Keratinocyte (primary cell): ENCODE data around the gene CPEB1. TPM values are rescaled to one million over a fixed set of nuclear protein-coding genes. Genes with fewer than 3 reads are reported as not detected.

Source experiments
- DNase-seq: peaks from one replicate; pipeline ENCODE4 v3.0.0-alpha.2; 2011; ENCODE audit warnings: low read depth, missing footprints, low spot score
- FAIRE-seq: peaks from 2 replicates; lab custom pipeline; 2011; peaks lifted over from hg19 to GRCh38; lab: Jason Lieb, UNC
- H2AFZ ChIP-seq: 2 replicates; pipeline ENCODE4 v1.6.0; 2012; ENCODE audit warnings: low read length, control low read depth, inconsistent platforms; ENCODE audit not compliant: control insufficient read depth
- H3K27ac ChIP-seq: 2 replicates; pipeline ENCODE4 v1.5.1; 2011; ENCODE audit warnings: low read length; ENCODE audit not compliant: control insufficient read depth, insufficient read depth
- H3K27me3 ChIP-seq: 3 replicates; pipeline ENCODE4 v1.6.0; 2011; ENCODE audit warnings: low read length; ENCODE audit not compliant: control insufficient read depth, insufficient read depth; ENCODE audit errors: extremely low read depth
- H3K36me3 ChIP-seq, 2 experiments: 2 replicates in 1 of 2; 3 replicates in 1 of 2; pipeline ENCODE4 v1.5.1; 2011; ENCODE audit warnings: low read length in 2 of 2, mild to moderate bottlenecking in 1 of 2; ENCODE audit not compliant: control insufficient read depth in 2 of 2, insufficient read depth in 2 of 2; ENCODE audit errors: extremely low read depth in 1 of 2
- H3K4me1 ChIP-seq: 3 replicates; pipeline ENCODE4 v1.5.1; 2011; ENCODE audit warnings: low read length; ENCODE audit not compliant: control insufficient read depth, insufficient read depth; ENCODE audit errors: extremely low read depth
- H3K4me2 ChIP-seq: 3 replicates; pipeline ENCODE4 v1.6.0; 2011; ENCODE audit warnings: low read depth, low read length; ENCODE audit not compliant: control insufficient read depth, insufficient read depth; ENCODE audit errors: extremely low read depth
- H3K4me3 ChIP-seq, 3 experiments: fragments of 200-600 bp in 1 of 3; sonication (generic) in 1 of 3; 2 replicates in 2 of 3; 3 replicates in 1 of 3; pipeline ENCODE4 v1.5.1; 2011 to 2016; ENCODE audit warnings: low read length in 3 of 3, mild to moderate bottlenecking in 3 of 3, control low read depth in 2 of 3, inconsistent platforms in 1 of 3, low read depth in 1 of 3, mixed read lengths in 1 of 3, mixed run types in 1 of 3, moderate library complexity in 1 of 3; ENCODE audit not compliant: control insufficient read depth in 2 of 3, insufficient read depth in 2 of 3; ENCODE audit errors: extremely low read depth in 1 of 3
- H3K79me2 ChIP-seq: 2 replicates; pipeline ENCODE4 v1.6.0; 2012; ENCODE audit warnings: low read length; ENCODE audit not compliant: control insufficient read depth, insufficient read depth
- H3K9ac ChIP-seq: 3 replicates; pipeline ENCODE4 v1.6.0; 2011; ENCODE audit warnings: low read length; ENCODE audit not compliant: control insufficient read depth, insufficient read depth; ENCODE audit errors: extremely low read depth
- H3K9me1 ChIP-seq: 3 replicates; pipeline ENCODE4 v1.6.0; 2011; ENCODE audit warnings: low read length; ENCODE audit not compliant: control insufficient read depth, insufficient read depth; ENCODE audit errors: extremely low read depth
- H3K9me3 ChIP-seq: 2 replicates; pipeline ENCODE4 v1.5.1; 2012; ENCODE audit warnings: low read depth, low read length; ENCODE audit not compliant: control insufficient read depth
- H4K20me1 ChIP-seq: 3 replicates; pipeline ENCODE4 v1.6.0; 2011; ENCODE audit warnings: low read length; ENCODE audit not compliant: control insufficient read depth, insufficient read depth; ENCODE audit errors: extremely low read depth
- CTCF ChIP-seq, 3 experiments: IDR thresholded peaks in 1 of 3; conservative IDR thresholded peaks in 1 of 3; optimal IDR thresholded peaks in 1 of 3; 2 replicates in 2 of 3; 3 replicates in 1 of 3; pipeline versions ENCODE3 to v1.5.1; 2011; ENCODE audit warnings: low read length in 3 of 3, mild to moderate bottlenecking in 3 of 3, moderate library complexity in 2 of 3, control low read depth in 1 of 3, inconsistent platforms in 1 of 3; ENCODE audit not compliant: insufficient read depth in 2 of 3; ENCODE audit errors: extremely low read depth in 1 of 3
- EZH2 ChIP-seq: IDR thresholded peaks from one replicate; pipeline ENCODE4 v1.6.1; 2012; ENCODE audit warnings: inconsistent platforms, mild to moderate bottlenecking, low read length, moderate library complexity
- dilution Hi-C: fragments of 300-500 bp; cut with MboI; formaldehyde crosslinking; loops from one replicate; pipeline ENCODE4 v1.7.0; 2020; ENCODE audit warnings: low sequenced_read_pairs; ENCODE audit not compliant: extremely low pct_ligation_motif_present
- polyA plus RNA-seq, 5 experiments: library from polyadenylated mRNA; depleted of rRNA in 3 of 5; stranded (reverse) in 3 of 5; stranded (forward) in 1 of 5; unstranded in 1 of 5; fragments of >200 nt; gene quantifications; 1 replicate in 1 of 5; 2 replicates in 3 of 5; 3 replicates in 1 of 5; pipeline versions ENCODE4 v1.2.1 to v1.2.3, GENCODE V29; 2011 to 2012; ENCODE audit warnings: missing spikeins in 2 of 5, low read depth in 1 of 5, low replicate concordance in 1 of 5

The CPEB1 gene
- polyA plus RNA-seq, 1 donor (not counting 4 experiments of a cell fraction or from before 2014, with no cell fraction given), result 0.16 TPM

DNA sequence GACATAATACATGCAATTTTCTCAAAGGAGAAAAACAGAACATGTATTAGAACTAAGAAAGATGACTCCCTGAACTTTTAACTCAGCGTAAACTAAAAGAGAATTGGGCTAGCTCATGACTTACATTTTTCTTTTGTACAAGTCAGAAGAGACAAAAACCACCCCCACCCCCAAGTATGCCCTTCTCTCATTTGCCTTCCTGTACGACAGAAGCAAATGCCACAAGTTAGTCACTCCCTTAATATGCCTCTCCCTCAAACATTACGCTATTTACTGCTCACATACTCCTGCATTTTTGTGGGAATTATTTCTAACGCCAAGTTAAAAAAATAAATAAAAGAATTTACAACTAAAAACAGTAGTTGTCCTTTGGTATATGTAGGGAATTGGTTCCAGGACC lies 22.0 kb downstream of the CPEB1 start:
- H3K9ac ChIP-seq, result no peak overlapping the region
- no peak overlapping the region for H3K4me3 ChIP-seq
- no peak overlapping the region for H3K4me2 ChIP-seq
- H3K27me3 ChIP-seq, result no peaks in the 10 kb centered on the region
- H3K79me2 ChIP-seq, result no peaks in the 10 kb centered on the region
- no peak for FAIRE-seq
- H4K20me1 ChIP-seq, result no peaks in the 10 kb centered on the region
- no peaks in the 10 kb centered on the region for H3K9me1 ChIP-seq
- TF ChIP-seq CTCF (optimal IDR thresholded peaks at IDR 0.05 in 1 of 3, IDR thresholded peaks at IDR 0.05 in 1 of 3, conservative IDR thresholded peaks at IDR 0.05 in 1 of 3; ENCODE audit: extremely low read depth in 1 of 3, insufficient read depth in 2 of 3, low read length in 3 of 3) (no peak), EZH2 (no peak)
- dilution Hi-C loops, result no loop called here
- H3K4me1 ChIP-seq, result no peaks in the 10 kb centered on the region
- no peak overlapping the region for H2AFZ ChIP-seq
- no peak for DNase-seq
- no peaks in the 10 kb centered on the region for H3K9me3 ChIP-seq
- no peaks in the 10 kb centered on the region for H3K36me3 ChIP-seq
- H3K27ac ChIP-seq, result no peak overlapping the region

DNA sequence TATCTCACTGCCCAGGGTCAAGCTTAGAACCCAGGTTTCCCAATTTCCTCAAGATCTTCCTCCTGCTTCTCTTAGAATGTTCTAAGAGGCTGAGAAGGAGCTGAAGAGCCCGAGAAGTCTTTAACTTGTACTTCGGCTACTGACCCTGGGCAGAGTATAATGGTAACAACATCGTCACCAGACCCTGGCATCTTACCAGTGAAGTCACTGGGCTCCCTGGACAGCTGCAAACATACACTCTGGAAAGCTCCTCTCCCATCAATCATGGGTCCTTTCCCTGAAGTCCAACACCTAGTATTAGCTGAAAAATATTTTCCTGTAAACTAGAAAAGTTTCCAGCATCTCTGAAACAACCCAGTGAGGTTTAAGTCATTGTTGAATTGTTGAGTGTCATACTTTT lies 22.7 kb downstream of the CPEB1 start:
- no peaks in the 10 kb centered on the region for H3K79me2 ChIP-seq
- no peak overlapping the region for H3K4me3 ChIP-seq
- dilution Hi-C loops, result no loop called here
- no peaks in the 10 kb centered on the region for H4K20me1 ChIP-seq
- H3K36me3 ChIP-seq, result no peaks in the 10 kb centered on the region
- no peak overlapping the region for H2AFZ ChIP-seq
- TF ChIP-seq CTCF (optimal IDR thresholded peaks at IDR 0.05 in 1 of 3, IDR thresholded peaks at IDR 0.05 in 1 of 3, conservative IDR thresholded peaks at IDR 0.05 in 1 of 3; ENCODE audit: extremely low read depth in 1 of 3, insufficient read depth in 2 of 3, low read length in 3 of 3) (no peak), EZH2 (no peak)
- FAIRE-seq (no peak), DNase-seq (no peak)
- H3K4me1 ChIP-seq, result no peaks in the 10 kb centered on the region
- H3K4me2 ChIP-seq, result no peak overlapping the region
- no peak overlapping the region for H3K27ac ChIP-seq
- H3K9me3 ChIP-seq, result no peaks in the 10 kb centered on the region
- H3K27me3 ChIP-seq, result no peaks in the 10 kb centered on the region
- no peak overlapping the region for H3K9ac ChIP-seq
- no peaks in the 10 kb centered on the region for H3K9me1 ChIP-seq
